ENCODE data around the gene TBCE.

GRCh38 chr1:235327559-235328270, 39.5 kb upstream of the TBCE start, which contains the start of gene ARID4B:
- peak; percentile 73 for TF ChIP-seq POLR2A (IDR thresholded peaks at IDR 0.05)
- peak in 1 of 5 experiments; percentile 10 for TF ChIP-seq CTCF (IDR thresholded peaks at IDR 0.05)
- peak; percentile 78 to 93 (median 89) for TF ChIP-seq POLR2AphosphoS5 (IDR thresholded peaks at IDR 0.05)
- no peak for TF ChIP-seq EP300 (IDR thresholded peaks at IDR 0.05; ENCODE audit: low read depth)
